ENCODE data around the gene FKBP14.

GRCh38 chr7:30029696-30030095 is 3.2 kb upstream of the FKBP14 start:
- no peak for TF ChIP-seq CTCF (IDR thresholded peaks at IDR 0.05)
- no peak for TF ChIP-seq EP300 (IDR thresholded peaks at IDR 0.05)
- no peak for TF ChIP-seq POLR2AphosphoS5 (IDR thresholded peaks at IDR 0.05)
- no peak for TF ChIP-seq POLR2A (IDR thresholded peaks at IDR 0.05)

Data from upper lobe of left lung (tissue), 4 donors.